ENCODE data around the gene CDV3. TPM values are rescaled to one million over a fixed set of nuclear protein-coding genes. Genes with fewer than 3 reads are reported as not detected.

CDV3 gene
- total and polyA plus RNA-seq, 2 donors (not counting 1 experiment from before 2014, with no cell fraction given) = 39.8 to 188 TPM

- H3K4me3 Mint-ChIP-seq = no peak overlapping the region
- H3K9me3 ChIP-seq (ENCODE audit: control extremely low read depth in 1 of 3, control insufficient read depth in 2 of 3, insufficient read depth in 1 of 3, low read length in 2 of 3) = peaks cover 0 to 12% (median 10%) of the 10 kb centered on the region in 3 donors
- TF ChIP-seq CTCF (IDR thresholded peaks at IDR 0.05) = no peak
- TF ChIP-seq EZH2 (IDR thresholded peaks at IDR 0.05; ENCODE audit: borderline replicate concordance, insufficient read depth, low read depth, low read length, poor library complexity, severe bottlenecking) = no peak
- H3K9ac ChIP-seq (ENCODE audit: low read length) = no peak overlapping the region
- H3K27me3 Mint-ChIP-seq = no peaks in the 10 kb centered on the region
- no peak overlapping the region for H3K4me3 ChIP-seq (ENCODE audit: control extremely low read depth in 1 of 5, extremely low read depth in 1 of 5, insufficient read depth in 1 of 5, low read depth in 2 of 5, low read length in 4 of 5)
- no peak overlapping the region for H3K27ac ChIP-seq (ENCODE audit: low read length in 2 of 2)
- H3K4me2 ChIP-seq (replicated peaks; ENCODE audit: low read depth, low read length, poor library complexity, severe bottlenecking) = no peak overlapping the region
- H3K9me3 Mint-ChIP-seq (ENCODE audit: insufficient read depth) = peaks cover 6% of the 10 kb centered on the region
- H3K4me1 Mint-ChIP-seq = no peaks in the 10 kb centered on the region
- DNase-seq = no peak
- no peaks in the 10 kb centered on the region for H3K79me2 ChIP-seq (ENCODE audit: control insufficient read depth, insufficient read depth, low read length)
- no peak overlapping the region for H3K27ac Mint-ChIP-seq
- H3K36me3 ChIP-seq (replicated peaks in 1 of 2; ENCODE audit: control extremely low read depth in 1 of 2, control insufficient read depth in 1 of 2, extremely low read depth in 1 of 2, insufficient read depth in 2 of 2, low read length in 1 of 2) = no peaks in the 10 kb centered on the region
- ChIA-PET POLR2A (no interaction called here), CTCF (no interaction called here)
- H3K4me1 ChIP-seq (ENCODE audit: control insufficient read depth in 2 of 2, insufficient read depth in 2 of 2, low read length in 2 of 2) = peaks cover 0 to 6% of the 10 kb centered on the region in 2 donors
- WGBS (ENCODE audit: insufficient coverage) = 92% methylated on average over 1 of the region's 2 CpGs
- H3K27me3 ChIP-seq (replicated peaks in 1 of 4; ENCODE audit: control extremely low read depth in 1 of 4, control insufficient read depth in 3 of 4, insufficient read depth in 4 of 4, low read length in 3 of 4) = no peaks in the 10 kb centered on the region
- H4K20me1 ChIP-seq (ENCODE audit: control insufficient read depth, insufficient read depth, low read length, poor library complexity, severe bottlenecking) = no peaks in the 10 kb centered on the region
- no peak for ATAC-seq (ENCODE audit: low read depth)
- H2AFZ ChIP-seq (ENCODE audit: insufficient read depth, low read depth, low read length, poor library complexity, severe bottlenecking) = no peak overlapping the region
- intact Hi-C loops (cut with micrococcal nuclease) = no loop called here
Observed at GRCh38 chr3:133538154-133538553, 35.3 kb upstream of the CDV3 start.

GRCh38 chr3:133540896-133541674 is 32.4 kb upstream of the CDV3 start:
- Mint-ChIP-seq H3K4me3 (no peak overlapping the region), H3K9me3 (ENCODE audit: insufficient read depth) (peaks cover 6% of the 10 kb centered on the region), H3K4me1 (no peaks in the 10 kb centered on the region), H3K27me3 (no peaks in the 10 kb centered on the region), H3K27ac (no peak overlapping the region)
- H3K4me3 ChIP-seq (ENCODE audit: control extremely low read depth in 1 of 5, extremely low read depth in 1 of 5, insufficient read depth in 1 of 5, low read depth in 2 of 5, low read length in 4 of 5) = no peak overlapping the region
- H4K20me1 ChIP-seq (ENCODE audit: control insufficient read depth, insufficient read depth, low read length, poor library complexity, severe bottlenecking) = no peaks in the 10 kb centered on the region
- no peak overlapping the region for H3K4me2 ChIP-seq (replicated peaks; ENCODE audit: low read depth, low read length, poor library complexity, severe bottlenecking)
- intact Hi-C loops (cut with micrococcal nuclease) = no loop called here
- no peak overlapping the region for H3K9ac ChIP-seq (ENCODE audit: low read length)
- H2AFZ ChIP-seq (ENCODE audit: insufficient read depth, low read depth, low read length, poor library complexity, severe bottlenecking) = no peak overlapping the region
- ATAC-seq (ENCODE audit: low read depth) (no peak), DNase-seq (no peak)
- H3K79me2 ChIP-seq (ENCODE audit: control insufficient read depth, insufficient read depth, low read length) = no peaks in the 10 kb centered on the region
- ChIA-PET CTCF (no interaction called here), POLR2A (no interaction called here)
- no peaks in the 10 kb centered on the region for H3K27me3 ChIP-seq (replicated peaks in 1 of 4; ENCODE audit: control extremely low read depth in 1 of 4, control insufficient read depth in 3 of 4, insufficient read depth in 4 of 4, low read length in 3 of 4)
- H3K27ac ChIP-seq (ENCODE audit: low read length in 2 of 2) = no peak overlapping the region
- TF ChIP-seq EZH2 (IDR thresholded peaks at IDR 0.05; ENCODE audit: borderline replicate concordance, insufficient read depth, low read depth, low read length, poor library complexity, severe bottlenecking) = no peak
- no peak for TF ChIP-seq CTCF (IDR thresholded peaks at IDR 0.05)
- 64% methylated on average over 2 of the region's 2 CpGs for WGBS (ENCODE audit: insufficient coverage)
- H3K9me3 ChIP-seq (ENCODE audit: control extremely low read depth in 1 of 3, control insufficient read depth in 2 of 3, insufficient read depth in 1 of 3, low read length in 2 of 3) = peaks cover 0 to 12% (median 10%) of the 10 kb centered on the region in 3 donors
- H3K4me1 ChIP-seq (ENCODE audit: control insufficient read depth in 2 of 2, insufficient read depth in 2 of 2, low read length in 2 of 2) = peaks cover 0 to 6% of the 10 kb centered on the region in 2 donors
- no peaks in the 10 kb centered on the region for H3K36me3 ChIP-seq (replicated peaks in 1 of 2; ENCODE audit: control extremely low read depth in 1 of 2, control insufficient read depth in 1 of 2, extremely low read depth in 1 of 2, insufficient read depth in 2 of 2, low read length in 1 of 2)
